Measurements from ENCODE around the gene NT5C2. TPM values are rescaled to one million over a fixed set of nuclear protein-coding genes. Genes with fewer than 3 reads are reported as not detected.

Gene NT5C2
- total RNA-seq, 2 experiments from 2014 or later = 64.4 to 64.9 TPM

GRCh38 chr10:103041391-103041790 lies 151.7 kb downstream of the NT5C2 start:
- DNase-seq (no peak), ATAC-seq (no peak)
- H3K27me3 Mint-ChIP-seq = no peaks in the 10 kb centered on the region
- no peak overlapping the region for H3K27ac Mint-ChIP-seq
- no peaks in the 10 kb centered on the region for H3K36me3 Mint-ChIP-seq
- H3K9me3 Mint-ChIP-seq (ENCODE audit: low read depth) = no peaks in the 10 kb centered on the region
- CTCF ChIA-PET = interaction anchor here (1.6 kb wide), 1 partner anchor 124 kb away, joined by 3 read pairs; the partner anchor contains the start of gene CNNM2
- no peaks in the 10 kb centered on the region for H3K4me1 Mint-ChIP-seq
- H3K4me3 Mint-ChIP-seq = no peak overlapping the region

- no peaks in the 10 kb centered on the region for H3K27me3 Mint-ChIP-seq
- H3K4me3 Mint-ChIP-seq = no peak overlapping the region
- no peaks in the 10 kb centered on the region for H3K4me1 Mint-ChIP-seq
- ATAC-seq (no peak), DNase-seq (no peak)
- H3K27ac Mint-ChIP-seq = no peak overlapping the region
- CTCF ChIA-PET = interaction anchor here (1.6 kb wide), 1 partner anchor 123 kb away, joined by 3 read pairs; the partner anchor contains the start of gene CNNM2
- H3K36me3 Mint-ChIP-seq = no peaks in the 10 kb centered on the region
- no peaks in the 10 kb centered on the region for H3K9me3 Mint-ChIP-seq (ENCODE audit: low read depth)
Measured at GRCh38 chr10:103040418-103040817, 152.7 kb downstream of the NT5C2 start.

- Mint-ChIP-seq H3K4me3 (no peak overlapping the region), H3K27ac (no peak overlapping the region), H3K9me3 (ENCODE audit: low read depth) (no peaks in the 10 kb centered on the region), H3K4me1 (no peaks in the 10 kb centered on the region), H3K27me3 (no peaks in the 10 kb centered on the region), H3K36me3 (no peaks in the 10 kb centered on the region)
- CTCF ChIA-PET = no interaction called here
- no peak for DNase-seq
- no peak for ATAC-seq
Measured at GRCh38 chr10:103038570-103038969, 154.5 kb downstream of the NT5C2 start.

Other genes starting within 250 kb of the NT5C2 start
- gene RPEL1, start 52.6 kb upstream of the NT5C2 start, total RNA-seq = not detected
- under 1 TPM; 0.09 to 0.70 TPM for gene INA, start 83.9 kb upstream of the NT5C2 start, total RNA-seq
- gene PCGF6, start 157.9 kb upstream of the NT5C2 start, total RNA-seq = 10 to 100 TPM; 17.0 to 17.2 TPM
- gene TAF5, start 174.7 kb upstream of the NT5C2 start, total RNA-seq = 10 to 100 TPM; 15.3 to 16.8 TPM
- 100 to 1,000 TPM; 274 to 387 TPM for gene ATP5MK, start 203.2 kb upstream of the NT5C2 start, total RNA-seq
- 10 to 100 TPM; 59.4 to 67.7 TPM for gene PDCD11, start 203.4 kb upstream of the NT5C2 start, total RNA-seq